ENCODE results near the gene VRK1.

DNA sequence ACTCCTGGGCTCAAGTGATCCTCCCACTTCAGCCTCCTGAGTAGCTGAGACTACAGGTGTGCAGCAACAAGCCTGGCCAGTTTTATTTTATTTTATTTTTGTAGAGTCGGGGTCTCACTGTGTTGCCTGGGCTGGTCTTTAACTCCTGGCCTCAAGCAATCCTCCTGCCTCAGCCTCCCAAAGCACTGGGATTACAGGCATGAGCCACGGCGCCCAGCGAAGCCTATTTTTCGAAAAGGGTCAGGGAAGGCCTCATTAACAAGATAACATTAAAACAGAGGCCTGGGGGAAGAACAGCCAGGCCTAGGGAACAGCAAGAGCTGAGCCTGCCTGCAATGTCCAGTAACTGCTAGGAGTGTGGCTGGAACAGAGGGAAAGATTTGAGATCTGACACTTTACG lies 36.1 kb upstream of the VRK1 start:
- TF ChIP-seq, protein P1, sequence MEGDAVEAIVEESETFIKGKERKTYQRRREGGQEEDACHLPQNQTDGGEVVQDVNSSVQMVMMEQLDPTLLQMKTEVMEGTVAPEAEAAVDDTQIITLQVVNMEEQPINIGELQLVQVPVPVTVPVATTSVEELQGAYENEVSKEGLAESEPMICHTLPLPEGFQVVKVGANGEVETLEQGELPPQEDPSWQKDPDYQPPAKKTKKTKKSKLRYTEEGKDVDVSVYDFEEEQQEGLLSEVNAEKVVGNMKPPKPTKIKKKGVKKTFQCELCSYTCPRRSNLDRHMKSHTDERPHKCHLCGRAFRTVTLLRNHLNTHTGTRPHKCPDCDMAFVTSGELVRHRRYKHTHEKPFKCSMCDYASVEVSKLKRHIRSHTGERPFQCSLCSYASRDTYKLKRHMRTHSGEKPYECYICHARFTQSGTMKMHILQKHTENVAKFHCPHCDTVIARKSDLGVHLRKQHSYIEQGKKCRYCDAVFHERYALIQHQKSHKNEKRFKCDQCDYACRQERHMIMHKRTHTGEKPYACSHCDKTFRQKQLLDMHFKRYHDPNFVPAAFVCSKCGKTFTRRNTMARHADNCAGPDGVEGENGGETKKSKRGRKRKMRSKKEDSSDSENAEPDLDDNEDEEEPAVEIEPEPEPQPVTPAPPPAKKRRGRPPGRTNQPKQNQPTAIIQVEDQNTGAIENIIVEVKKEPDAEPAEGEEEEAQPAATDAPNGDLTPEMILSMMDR (IDR thresholded peaks at IDR 0.05), result no peak
- TF ChIP-seq EP300 (IDR thresholded peaks at IDR 0.05), result no peak

Data from upper lobe of left lung (tissue), 4 donors.